SK-N-SH treated with all-trans-retinoic acid at 6 μM for 48 hours (cell line): ENCODE results near the gene SLC38A8.

Experiments
- ATAC-seq: fragments of 200-7000 bp; cut with Tn5 transposase; 3 replicates; pipeline ENCODE4 v1.9.1; 2020; ENCODE audit warnings: mild to moderate bottlenecking, moderate library complexity
- ARNTL ChIP-seq: fragments of 450-650 bp; formaldehyde crosslinking; IDR thresholded peaks from 2 replicates; pipeline ENCODE4 v1.5.0; 2020; ENCODE audit warnings: low read depth, mild to moderate bottlenecking, moderate library complexity, borderline replicate concordance
- BACH2 ChIP-seq: fragments of 250-450 bp; sonication (Bioruptor Pico); IDR thresholded peaks from 2 replicates; pipeline ENCODE4 v1.9.0; 2021; ENCODE audit warnings: mild to moderate bottlenecking, borderline replicate concordance
- CSDC2 ChIP-seq: fragments of 250-450 bp; sonication (Bioruptor Pico); IDR thresholded peaks from 2 replicates; pipeline ENCODE4 v1.5.0; 2020; ENCODE audit warnings: mild to moderate bottlenecking, moderate library complexity
- ESRRG ChIP-seq: fragments of 250-450 bp; sonication (Bioruptor Pico); IDR thresholded peaks from 2 replicates; pipeline ENCODE4 v1.6.1; 2021; ENCODE audit warnings: mild to moderate bottlenecking
- GLIS3 ChIP-seq: fragments of 250-450 bp; sonication (Bioruptor Pico); IDR thresholded peaks from 2 replicates; pipeline ENCODE4 v1.5.0; 2020; ENCODE audit warnings: mild to moderate bottlenecking, moderate library complexity
- OSR1 ChIP-seq: fragments of 250-450 bp; sonication (Bioruptor Pico); IDR thresholded peaks from 2 replicates; pipeline ENCODE4 v1.8.0; 2022; ENCODE audit warnings: moderate library complexity, mild to moderate bottlenecking, inconsistent platforms
- POU6F1 ChIP-seq: fragments of 250-450 bp; sonication (Bioruptor Pico); IDR thresholded peaks from 2 replicates; pipeline ENCODE4 v1.8.0; 2021; ENCODE audit warnings: low read depth, mild to moderate bottlenecking, moderate library complexity, borderline replicate concordance
- PPARA ChIP-seq: fragments of 250-450 bp; sonication (Bioruptor Pico); IDR thresholded peaks from 2 replicates; pipeline ENCODE4 v1.5.0; 2020; ENCODE audit warnings: mild to moderate bottlenecking, borderline replicate concordance
- RARB ChIP-seq: fragments of 250-450 bp; sonication (Bioruptor Pico); IDR thresholded peaks from 2 replicates; pipeline ENCODE4 v1.8.0; 2021; ENCODE audit warnings: mild to moderate bottlenecking, moderate library complexity
- SNAI2 ChIP-seq: fragments of 250-450 bp; sonication (Bioruptor Pico); IDR thresholded peaks from 2 replicates; pipeline ENCODE4 v1.5.0; 2020; ENCODE audit warnings: mild to moderate bottlenecking, moderate library complexity
- ZFP3 ChIP-seq: fragments of 250-450 bp; sonication (Bioruptor Pico); IDR thresholded peaks from 2 replicates; pipeline ENCODE4 v1.5.0; 2020; ENCODE audit warnings: mild to moderate bottlenecking, moderate library complexity
- ZFP30 ChIP-seq: fragments of 450-650 bp; formaldehyde crosslinking; IDR thresholded peaks from 2 replicates; pipeline ENCODE4 v1.5.0; 2022; ENCODE audit warnings: mild to moderate bottlenecking, moderate library complexity
- ZNF565 ChIP-seq: fragments of 450-650 bp; formaldehyde crosslinking; conservative IDR thresholded peaks from 2 replicates; pipeline ENCODE4 v1.5.0; 2020; ENCODE audit warnings: low read depth, mild to moderate bottlenecking, moderate library complexity
- ZNF8 ChIP-seq: fragments of 450-650 bp; formaldehyde crosslinking; IDR thresholded peaks from 2 replicates; pipeline ENCODE4 v1.5.0; 2020; ENCODE audit warnings: mild to moderate bottlenecking, moderate library complexity
- TF ChIP-seq, protein P1 (sequence below): fragments of 250-450 bp; sonication (Bioruptor Pico); IDR thresholded peaks from 2 replicates; pipeline ENCODE4 v1.5.0; 2020; ENCODE audit warnings: mild to moderate bottlenecking, moderate library complexity
- TF ChIP-seq, protein P2 (sequence below): fragments of 250-450 bp; sonication (Bioruptor Pico); IDR thresholded peaks from 2 replicates; pipeline ENCODE4 v1.5.1; 2020; ENCODE audit warnings: low read depth, mild to moderate bottlenecking, moderate library complexity
- TF ChIP-seq, protein P3 (sequence below): fragments of 250-450 bp; sonication (Bioruptor Pico); IDR thresholded peaks from 2 replicates; pipeline ENCODE4 v1.5.1; 2021; ENCODE audit warnings: mild to moderate bottlenecking, moderate library complexity
- TF ChIP-seq, protein P4 (sequence below): fragments of 250-450 bp; sonication (Bioruptor Pico); IDR thresholded peaks from 2 replicates; pipeline ENCODE4 v1.8.0; 2020; ENCODE audit warnings: mild to moderate bottlenecking, moderate library complexity, borderline replicate concordance

SLC38A8 gene

DNA sequence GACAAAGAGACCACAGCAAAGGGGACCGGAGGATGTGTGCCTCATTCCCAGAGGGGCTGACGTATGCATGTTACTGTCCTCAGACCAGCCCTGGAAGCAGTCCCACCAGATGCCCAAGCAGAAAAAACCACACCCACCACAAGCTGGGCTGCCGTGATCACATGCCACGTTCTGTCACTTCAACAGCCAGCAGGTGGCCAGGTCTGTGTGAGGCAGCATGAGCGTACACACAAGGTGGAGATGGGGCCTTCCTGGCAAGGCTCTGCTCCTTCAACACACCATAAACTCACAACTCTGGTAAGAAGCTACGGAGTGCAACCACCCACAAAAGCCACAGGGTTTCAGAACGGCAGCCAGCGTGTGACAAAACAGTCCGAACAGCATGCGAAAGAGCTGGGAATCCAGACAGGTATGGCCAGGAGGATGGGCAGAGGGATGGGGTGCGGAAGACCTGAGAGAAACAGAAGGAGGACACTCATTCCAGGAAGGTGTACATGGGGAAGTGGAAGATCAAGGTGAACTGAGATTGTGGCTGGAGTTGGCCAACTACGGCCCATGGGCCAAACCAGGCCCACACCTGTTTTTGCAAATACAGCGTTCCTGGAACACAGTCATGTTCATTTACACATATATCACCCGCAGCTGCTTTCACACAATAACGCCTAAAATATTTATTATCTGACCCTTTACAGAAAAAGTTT, 46.2 kb upstream of the SLC38A8 start:
- no peak for TF ChIP-seq OSR1 (CRISPR knock-in tag)
- ATAC-seq: no peak; the same call in 2 of the 3 replicates

DNA sequence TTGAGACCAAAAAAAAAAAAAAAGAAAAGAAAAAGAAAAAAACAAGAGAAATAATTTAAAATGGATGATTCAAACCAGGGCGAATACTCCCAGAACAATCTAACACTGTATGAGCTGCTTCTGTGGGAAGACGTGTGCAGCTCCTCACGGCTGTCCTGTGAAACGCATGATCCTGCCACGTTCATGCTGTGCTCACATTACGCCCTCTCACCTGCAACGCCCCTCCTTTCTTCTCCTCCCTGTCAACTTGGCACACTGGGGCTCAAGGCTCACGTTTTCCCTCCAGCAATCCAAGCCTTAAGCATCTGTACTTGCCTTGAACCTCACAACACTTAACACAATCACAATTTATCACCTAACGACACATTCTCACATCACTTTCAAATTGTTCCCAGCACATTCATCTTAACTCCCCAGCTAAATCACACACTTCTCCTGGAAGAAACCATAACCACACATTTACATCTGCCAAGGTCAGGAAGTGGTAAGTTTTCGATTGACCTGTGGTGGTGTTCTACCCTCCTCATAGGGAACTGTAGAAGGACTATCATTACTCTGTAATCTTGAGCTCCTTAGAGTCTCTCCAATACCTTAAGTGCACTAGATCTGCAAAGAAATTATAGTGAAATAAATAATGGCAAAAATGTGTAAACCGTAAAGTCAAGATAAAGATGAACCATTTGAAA, 45.0 kb upstream of the SLC38A8 start:
- TF ChIP-seq ZFP30 (CRISPR knock-in tag) (no peak), ESRRG (CRISPR knock-in tag) (no peak), BACH2 (CRISPR knock-in tag) (no peak), ZFP3 (no peak), ZNF565 (no peak), PPARA (CRISPR knock-in tag) (no peak), RARB (CRISPR knock-in tag) (no peak), ARNTL (CRISPR knock-in tag) (no peak), CSDC2 (CRISPR knock-in tag) (no peak), SNAI2 (CRISPR knock-in tag) (no peak), ZNF8 (CRISPR knock-in tag) (no peak)
- TF ChIP-seq, protein P1, sequence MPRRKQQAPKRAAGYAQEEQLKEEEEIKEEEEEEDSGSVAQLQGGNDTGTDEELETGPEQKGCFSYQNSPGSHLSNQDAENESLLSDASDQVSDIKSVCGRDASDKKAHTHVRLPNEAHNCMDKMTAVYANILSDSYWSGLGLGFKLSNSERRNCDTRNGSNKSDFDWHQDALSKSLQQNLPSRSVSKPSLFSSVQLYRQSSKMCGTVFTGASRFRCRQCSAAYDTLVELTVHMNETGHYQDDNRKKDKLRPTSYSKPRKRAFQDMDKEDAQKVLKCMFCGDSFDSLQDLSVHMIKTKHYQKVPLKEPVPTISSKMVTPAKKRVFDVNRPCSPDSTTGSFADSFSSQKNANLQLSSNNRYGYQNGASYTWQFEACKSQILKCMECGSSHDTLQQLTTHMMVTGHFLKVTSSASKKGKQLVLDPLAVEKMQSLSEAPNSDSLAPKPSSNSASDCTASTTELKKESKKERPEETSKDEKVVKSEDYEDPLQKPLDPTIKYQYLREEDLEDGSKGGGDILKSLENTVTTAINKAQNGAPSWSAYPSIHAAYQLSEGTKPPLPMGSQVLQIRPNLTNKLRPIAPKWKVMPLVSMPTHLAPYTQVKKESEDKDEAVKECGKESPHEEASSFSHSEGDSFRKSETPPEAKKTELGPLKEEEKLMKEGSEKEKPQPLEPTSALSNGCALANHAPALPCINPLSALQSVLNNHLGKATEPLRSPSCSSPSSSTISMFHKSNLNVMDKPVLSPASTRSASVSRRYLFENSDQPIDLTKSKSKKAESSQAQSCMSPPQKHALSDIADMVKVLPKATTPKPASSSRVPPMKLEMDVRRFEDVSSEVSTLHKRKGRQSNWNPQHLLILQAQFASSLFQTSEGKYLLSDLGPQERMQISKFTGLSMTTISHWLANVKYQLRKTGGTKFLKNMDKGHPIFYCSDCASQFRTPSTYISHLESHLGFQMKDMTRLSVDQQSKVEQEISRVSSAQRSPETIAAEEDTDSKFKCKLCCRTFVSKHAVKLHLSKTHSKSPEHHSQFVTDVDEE (CRISPR knock-in tag): no peak
- TF ChIP-seq, protein P2, sequence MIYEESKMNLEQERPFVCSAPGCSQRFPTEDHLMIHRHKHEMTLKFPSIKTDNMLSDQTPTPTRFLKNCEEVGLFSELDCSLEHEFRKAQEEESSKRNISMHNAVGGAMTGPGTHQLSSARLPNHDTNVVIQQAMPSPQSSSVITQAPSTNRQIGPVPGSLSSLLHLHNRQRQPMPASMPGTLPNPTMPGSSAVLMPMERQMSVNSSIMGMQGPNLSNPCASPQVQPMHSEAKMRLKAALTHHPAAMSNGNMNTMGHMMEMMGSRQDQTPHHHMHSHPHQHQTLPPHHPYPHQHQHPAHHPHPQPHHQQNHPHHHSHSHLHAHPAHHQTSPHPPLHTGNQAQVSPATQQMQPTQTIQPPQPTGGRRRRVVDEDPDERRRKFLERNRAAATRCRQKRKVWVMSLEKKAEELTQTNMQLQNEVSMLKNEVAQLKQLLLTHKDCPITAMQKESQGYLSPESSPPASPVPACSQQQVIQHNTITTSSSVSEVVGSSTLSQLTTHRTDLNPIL: no peak
- TF ChIP-seq, protein P3, sequence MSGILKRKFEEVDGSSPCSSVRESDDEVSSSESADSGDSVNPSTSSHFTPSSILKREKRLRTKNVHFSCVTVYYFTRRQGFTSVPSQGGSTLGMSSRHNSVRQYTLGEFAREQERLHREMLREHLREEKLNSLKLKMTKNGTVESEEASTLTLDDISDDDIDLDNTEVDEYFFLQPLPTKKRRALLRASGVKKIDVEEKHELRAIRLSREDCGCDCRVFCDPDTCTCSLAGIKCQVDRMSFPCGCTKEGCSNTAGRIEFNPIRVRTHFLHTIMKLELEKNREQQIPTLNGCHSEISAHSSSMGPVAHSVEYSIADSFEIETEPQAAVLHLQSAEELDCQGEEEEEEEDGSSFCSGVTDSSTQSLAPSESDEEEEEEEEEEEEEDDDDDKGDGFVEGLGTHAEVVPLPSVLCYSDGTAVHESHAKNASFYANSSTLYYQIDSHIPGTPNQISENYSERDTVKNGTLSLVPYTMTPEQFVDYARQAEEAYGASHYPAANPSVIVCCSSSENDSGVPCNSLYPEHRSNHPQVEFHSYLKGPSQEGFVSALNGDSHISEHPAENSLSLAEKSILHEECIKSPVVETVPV (CRISPR knock-in tag): no peak
- TF ChIP-seq, protein P4, sequence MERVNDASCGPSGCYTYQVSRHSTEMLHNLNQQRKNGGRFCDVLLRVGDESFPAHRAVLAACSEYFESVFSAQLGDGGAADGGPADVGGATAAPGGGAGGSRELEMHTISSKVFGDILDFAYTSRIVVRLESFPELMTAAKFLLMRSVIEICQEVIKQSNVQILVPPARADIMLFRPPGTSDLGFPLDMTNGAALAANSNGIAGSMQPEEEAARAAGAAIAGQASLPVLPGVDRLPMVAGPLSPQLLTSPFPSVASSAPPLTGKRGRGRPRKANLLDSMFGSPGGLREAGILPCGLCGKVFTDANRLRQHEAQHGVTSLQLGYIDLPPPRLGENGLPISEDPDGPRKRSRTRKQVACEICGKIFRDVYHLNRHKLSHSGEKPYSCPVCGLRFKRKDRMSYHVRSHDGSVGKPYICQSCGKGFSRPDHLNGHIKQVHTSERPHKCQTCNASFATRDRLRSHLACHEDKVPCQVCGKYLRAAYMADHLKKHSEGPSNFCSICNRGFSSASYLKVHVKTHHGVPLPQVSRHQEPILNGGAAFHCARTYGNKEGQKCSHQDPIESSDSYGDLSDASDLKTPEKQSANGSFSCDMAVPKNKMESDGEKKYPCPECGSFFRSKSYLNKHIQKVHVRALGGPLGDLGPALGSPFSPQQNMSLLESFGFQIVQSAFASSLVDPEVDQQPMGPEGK (CRISPR knock-in tag): no peak
- TF ChIP-seq, all 23 proteins: peak for 0
- no peak for ATAC-seq

- ATAC-seq: no peak
- TF ChIP-seq PPARA (CRISPR knock-in tag) (no peak), POU6F1 (no peak), ZFP3 (no peak), GLIS3 (CRISPR knock-in tag) (no peak), ZFP30 (CRISPR knock-in tag) (no peak), SNAI2 (CRISPR knock-in tag) (no peak)
- TF ChIP-seq, protein P2: no peak
- TF ChIP-seq, protein P4 (CRISPR knock-in tag): no peak
These were observed 44.4 kb upstream of the SLC38A8 start for GRCh38 chr16:84087001-84087400.
